NB4 (cell line): ENCODE measurements around the gene ANKRD31.
"Not testable (repeated sequence)": the region's sequence is repeated elsewhere in the genome, so short reads cannot be mapped to it uniquely, and the experiment has no call there.

Experiments used
- DNase-seq: peaks from one replicate; pipeline ENCODE4 v3.0.0; 2010; ENCODE audit warnings: low read depth
- H3K4me3 ChIP-seq: one replicate; pipeline ENCODE4 v1.5.1; 2011; ENCODE audit warnings: mild to moderate bottlenecking, low read depth, low read length, moderate library complexity
- MYC ChIP-seq: IDR thresholded peaks from 2 replicates; pipeline ENCODE4 v1.6.1; 2011; ENCODE audit warnings: low read depth, low read length
- POLR2A ChIP-seq: IDR thresholded peaks from 2 replicates; pipeline ENCODE4 v1.6.1; 2011; ENCODE audit warnings: mild to moderate bottlenecking; ENCODE audit not compliant: insufficient read length; ENCODE audit errors: extremely low read depth
- TF ChIP-seq, protein P1 (sequence below): IDR thresholded peaks from one replicate; pipeline ENCODE4 v1.5.1; 2012; ENCODE audit warnings: low read depth, low read length
- TF ChIP-seq, protein P2 (sequence below): IDR thresholded peaks from 2 replicates; pipeline ENCODE4 v1.6.1; 2011; ENCODE audit warnings: low read depth, low read length

Gene ANKRD31

DNA sequence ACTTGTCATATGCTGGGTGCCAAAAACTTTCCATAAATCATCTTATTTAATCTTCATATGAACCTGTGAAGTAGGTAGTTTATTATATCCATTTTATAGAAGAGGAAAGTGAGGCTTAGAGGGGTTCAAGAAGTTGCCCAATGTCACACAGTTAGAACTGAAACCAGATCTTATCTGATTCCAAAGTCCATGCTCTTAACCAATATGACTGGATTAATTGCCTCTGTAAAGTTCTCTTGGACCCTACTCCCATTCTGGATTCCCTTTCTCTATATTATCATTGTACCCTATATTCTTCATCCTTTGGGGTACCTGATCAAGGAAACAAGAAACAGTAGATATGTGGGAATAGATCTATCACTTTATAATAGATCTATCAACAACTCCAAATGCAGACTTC lies 119.8 kb downstream of the ANKRD31 start:
- DNase-seq: no peak
- H3K4me3 ChIP-seq: no peak overlapping the region
- TF ChIP-seq MYC: no peak
- no peak for TF ChIP-seq POLR2A
- TF ChIP-seq, protein P1, sequence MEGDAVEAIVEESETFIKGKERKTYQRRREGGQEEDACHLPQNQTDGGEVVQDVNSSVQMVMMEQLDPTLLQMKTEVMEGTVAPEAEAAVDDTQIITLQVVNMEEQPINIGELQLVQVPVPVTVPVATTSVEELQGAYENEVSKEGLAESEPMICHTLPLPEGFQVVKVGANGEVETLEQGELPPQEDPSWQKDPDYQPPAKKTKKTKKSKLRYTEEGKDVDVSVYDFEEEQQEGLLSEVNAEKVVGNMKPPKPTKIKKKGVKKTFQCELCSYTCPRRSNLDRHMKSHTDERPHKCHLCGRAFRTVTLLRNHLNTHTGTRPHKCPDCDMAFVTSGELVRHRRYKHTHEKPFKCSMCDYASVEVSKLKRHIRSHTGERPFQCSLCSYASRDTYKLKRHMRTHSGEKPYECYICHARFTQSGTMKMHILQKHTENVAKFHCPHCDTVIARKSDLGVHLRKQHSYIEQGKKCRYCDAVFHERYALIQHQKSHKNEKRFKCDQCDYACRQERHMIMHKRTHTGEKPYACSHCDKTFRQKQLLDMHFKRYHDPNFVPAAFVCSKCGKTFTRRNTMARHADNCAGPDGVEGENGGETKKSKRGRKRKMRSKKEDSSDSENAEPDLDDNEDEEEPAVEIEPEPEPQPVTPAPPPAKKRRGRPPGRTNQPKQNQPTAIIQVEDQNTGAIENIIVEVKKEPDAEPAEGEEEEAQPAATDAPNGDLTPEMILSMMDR: no peak
- TF ChIP-seq, protein P2, sequence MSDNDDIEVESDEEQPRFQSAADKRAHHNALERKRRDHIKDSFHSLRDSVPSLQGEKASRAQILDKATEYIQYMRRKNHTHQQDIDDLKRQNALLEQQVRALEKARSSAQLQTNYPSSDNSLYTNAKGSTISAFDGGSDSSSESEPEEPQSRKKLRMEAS: no peak

DNA sequence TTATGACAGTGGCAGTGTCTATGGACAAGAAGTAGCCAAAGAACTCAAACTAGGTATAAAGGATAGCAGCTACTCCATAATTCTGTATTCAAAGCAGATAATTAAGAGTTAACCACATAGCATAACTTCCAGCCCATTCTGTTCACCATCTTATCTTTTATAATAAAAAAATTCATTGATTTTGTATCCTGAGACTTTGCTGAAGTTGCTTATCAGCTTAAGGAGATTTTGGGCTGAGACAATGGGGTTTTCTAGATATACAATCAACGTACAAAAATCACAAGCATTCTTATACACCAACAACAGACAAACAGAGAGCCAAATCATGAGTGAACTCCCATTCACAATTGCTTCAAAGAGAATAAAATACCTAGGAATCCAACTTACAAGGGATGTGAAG lies 122.4 kb downstream of the ANKRD31 start:
- DNase-seq, H3K4me3 ChIP-seq: not testable (repeated sequence)

DNA sequence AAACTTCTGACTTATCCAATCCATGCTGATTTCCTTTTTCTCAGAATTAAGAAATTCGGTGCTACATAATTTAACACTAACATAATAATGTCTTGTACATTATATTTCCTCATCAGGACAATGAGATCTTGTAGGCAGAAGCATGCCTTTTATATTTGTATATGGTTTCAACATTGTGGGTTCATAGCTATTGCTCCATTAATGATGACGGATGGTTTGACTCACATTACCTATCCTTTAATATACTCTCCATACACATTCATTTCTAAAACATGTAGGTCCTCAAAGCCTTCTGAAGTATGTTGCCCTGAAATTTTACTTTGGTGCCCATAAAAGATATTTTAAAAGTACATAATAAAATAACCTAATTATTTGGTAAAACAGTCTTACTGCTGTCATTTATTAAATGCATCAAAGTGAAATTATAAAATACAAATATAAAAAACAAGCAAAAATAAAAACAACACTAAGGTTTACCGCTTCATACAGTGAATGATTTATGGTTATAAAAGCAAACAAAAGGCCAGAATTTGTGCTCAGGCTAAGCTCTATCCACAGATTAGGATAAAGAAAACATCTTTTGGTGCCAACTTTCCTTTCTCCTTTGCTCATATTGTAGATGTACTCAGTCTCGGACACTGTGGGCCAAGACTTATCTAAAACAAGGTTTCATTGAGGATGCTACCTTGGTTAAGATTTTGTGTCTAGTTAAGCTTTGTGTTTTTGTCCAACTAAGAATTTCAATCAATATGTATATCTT lies 123.1 kb downstream of the ANKRD31 start:
- no peak overlapping the region for H3K4me3 ChIP-seq
- TF ChIP-seq, protein P2: no peak
- no peak for TF ChIP-seq POLR2A
- TF ChIP-seq, protein P1: no peak
- no peak for TF ChIP-seq MYC
- no peak for DNase-seq

DNA sequence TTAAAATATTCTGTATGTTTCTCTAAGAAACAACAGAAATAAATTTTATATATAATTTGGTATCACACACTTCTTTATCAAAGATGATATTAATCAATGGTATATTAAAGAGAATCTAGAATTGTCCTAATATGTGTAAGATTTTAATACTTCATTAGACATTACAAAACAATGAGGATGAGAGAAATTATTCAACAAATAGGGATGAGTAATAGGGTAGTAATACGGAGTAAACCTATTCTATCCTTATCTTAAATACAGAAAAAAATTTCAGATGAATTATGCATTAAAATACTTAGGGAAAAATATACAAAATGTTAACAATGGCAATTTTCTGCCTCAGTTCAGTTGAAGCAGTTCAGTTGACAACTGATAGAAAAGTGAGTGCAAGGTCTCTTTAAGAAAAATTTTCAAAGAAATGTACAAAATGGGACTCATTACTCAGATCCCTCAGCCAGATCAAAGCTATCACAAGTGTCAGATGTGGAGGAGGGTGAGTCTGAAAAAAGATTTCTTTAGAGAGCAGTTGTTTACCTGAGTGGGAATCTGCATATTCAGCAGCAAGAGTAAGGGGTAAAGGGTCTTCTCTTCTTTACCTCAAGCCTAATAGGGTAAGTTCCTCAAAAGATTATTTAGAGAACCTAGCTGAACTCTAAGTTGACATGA lies 127.6 kb downstream of the ANKRD31 start:
- no peak overlapping the region for H3K4me3 ChIP-seq
- TF ChIP-seq, protein P2: no peak
- TF ChIP-seq POLR2A: no peak
- TF ChIP-seq, protein P1: no peak
- no peak for TF ChIP-seq MYC
- DNase-seq: no peak

DNA sequence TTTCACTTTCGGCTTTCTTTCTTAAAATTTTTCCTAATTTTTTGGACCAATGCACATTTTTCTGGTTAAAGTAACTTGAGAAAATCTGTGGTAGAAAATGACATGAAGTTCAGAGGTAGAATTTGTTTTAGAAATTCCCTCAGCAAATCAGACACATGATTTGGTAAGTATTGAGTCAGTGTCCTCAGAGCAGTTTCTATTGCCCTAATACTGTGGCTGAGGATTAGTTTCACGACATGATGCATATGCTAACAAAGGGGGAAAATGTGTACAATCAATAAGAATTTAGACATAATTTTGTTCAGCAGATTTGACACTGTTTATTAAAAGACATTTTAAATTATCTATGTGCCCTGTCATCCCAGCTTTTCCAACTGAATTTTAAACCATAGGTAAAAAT lies 128.2 kb downstream of the ANKRD31 start:
- no peak for DNase-seq
- TF ChIP-seq, protein P1: no peak
- TF ChIP-seq, protein P2: no peak
- TF ChIP-seq MYC: no peak
- H3K4me3 ChIP-seq: no peak overlapping the region

DNA sequence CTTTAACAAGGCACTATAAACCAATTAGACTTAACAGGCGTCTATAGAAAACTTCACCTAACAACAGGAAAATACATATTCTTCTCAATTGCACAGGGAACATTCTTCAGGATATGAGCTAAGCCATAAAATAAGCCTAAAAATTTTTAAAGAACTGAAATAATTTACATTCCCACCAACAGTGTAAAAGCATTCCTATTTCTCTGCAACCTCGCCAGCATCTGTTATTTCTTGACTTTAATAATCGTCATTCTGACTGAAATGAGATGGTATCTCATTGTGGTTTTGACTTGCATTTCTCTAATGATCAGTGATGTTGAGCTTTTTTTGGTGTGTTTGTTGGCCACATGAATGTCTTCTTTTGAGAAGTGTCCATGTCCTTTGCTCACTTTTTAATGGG lies 140.7 kb downstream of the ANKRD31 start:
- DNase-seq, H3K4me3 ChIP-seq: not testable (repeated sequence)

DNA sequence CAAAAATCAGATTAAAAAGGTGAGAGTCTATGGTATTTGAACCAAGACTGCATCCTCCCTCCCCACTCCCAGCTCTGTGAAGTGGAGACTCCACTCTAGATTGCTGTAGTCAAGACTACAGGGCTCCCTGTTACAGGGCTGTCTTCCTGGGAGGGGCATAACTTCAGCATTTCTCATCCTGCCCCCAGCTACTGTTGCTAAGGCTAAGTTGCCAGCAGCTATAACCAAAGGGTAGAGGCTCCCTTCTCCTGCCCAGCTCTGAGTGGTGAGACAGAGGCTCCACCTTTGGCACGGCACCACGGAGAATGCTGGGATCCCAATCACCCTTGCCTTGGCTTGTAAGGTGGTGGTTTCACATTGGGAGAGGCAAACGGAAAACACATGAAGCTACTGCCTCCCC lies 145.1 kb downstream of the ANKRD31 start:
- no peak for TF ChIP-seq POLR2A
- TF ChIP-seq, protein P2: no peak
- no peak for TF ChIP-seq MYC
- TF ChIP-seq, protein P1: no peak
- H3K4me3 ChIP-seq: no peak overlapping the region
- DNase-seq: no peak
